GM23248 (cell line): ENCODE data around the gene MYO10. TPM values are rescaled to one million over a fixed set of nuclear protein-coding genes. Genes with fewer than 3 reads are reported as not detected.

Experiments used
- DNase-seq: peaks from one replicate; pipeline ENCODE4 v3.0.0-alpha.2; 2015
- H2AFZ ChIP-seq: fragments of 200-600 bp; sonication (generic); 2 replicates; pipeline ENCODE4 v1.6.1; 2016; ENCODE audit warnings: antibody characterized with exemption
- H3F3A ChIP-seq: fragments of 200-600 bp; sonication (generic); 2 replicates; pipeline ENCODE4 v1.6.1; 2016; ENCODE audit warnings: mild to moderate bottlenecking, antibody characterized with exemption, mixed run types; ENCODE audit not compliant: insufficient read depth
- H3K27ac ChIP-seq: fragments of 200-600 bp; sonication (generic); 2 replicates; pipeline ENCODE4 v1.5.1; 2016; ENCODE audit warnings: mild to moderate bottlenecking
- H3K27me3 ChIP-seq: fragments of 200-600 bp; sonication (generic); replicated peaks from 2 replicates; pipeline ENCODE4 v1.6.1; 2016; ENCODE audit warnings: mild to moderate bottlenecking; ENCODE audit not compliant: insufficient read depth
- H3K36me3 ChIP-seq: fragments of 200-600 bp; sonication (generic); 2 replicates; pipeline ENCODE4 v1.6.1; 2016; ENCODE audit warnings: low read depth, mild to moderate bottlenecking
- H3K4me1 ChIP-seq: fragments of 200-600 bp; sonication (generic); 2 replicates; pipeline ENCODE4 v1.6.1; 2016; ENCODE audit warnings: mild to moderate bottlenecking; ENCODE audit not compliant: insufficient read depth
- H3K4me2 ChIP-seq: fragments of 200-600 bp; sonication (generic); one replicate; pipeline ENCODE4 v1.6.1; 2016; ENCODE audit warnings: mild to moderate bottlenecking; ENCODE audit not compliant: unreplicated experiment
- H3K4me3 ChIP-seq: fragments of 200-600 bp; sonication (generic); 2 replicates; pipeline ENCODE4 v1.5.1; 2016; ENCODE audit warnings: mild to moderate bottlenecking
- H3K79me2 ChIP-seq: fragments of 200-600 bp; sonication (generic); 2 replicates; pipeline ENCODE4 v1.6.1; 2016; ENCODE audit warnings: mild to moderate bottlenecking; ENCODE audit not compliant: insufficient read depth
- H3K9ac ChIP-seq: fragments of 200-600 bp; sonication (generic); 2 replicates; pipeline ENCODE4 v1.6.1; 2016; ENCODE audit warnings: mild to moderate bottlenecking
- H3K9me2 ChIP-seq: fragments of 200-600 bp; sonication (generic); 2 replicates; pipeline ENCODE4 v1.6.1; 2016; ENCODE audit warnings: mixed run types, mild to moderate bottlenecking, moderate library complexity; ENCODE audit not compliant: insufficient read depth
- H3K9me3 ChIP-seq: fragments of 200-600 bp; sonication (generic); one replicate; pipeline ENCODE4 v1.6.1; 2017; ENCODE audit warnings: low read depth
- H4K20me1 ChIP-seq: fragments of 200-600 bp; sonication (generic); 2 replicates; pipeline ENCODE4 v1.6.0; 2016; ENCODE audit not compliant: insufficient read depth
- EZH2 ChIP-seq: fragments of 200-600 bp; sonication (generic); IDR thresholded peaks from 2 replicates; pipeline ENCODE4 v1.6.1; 2018; ENCODE audit warnings: antibody characterized with exemption, mild to moderate bottlenecking; ENCODE audit not compliant: insufficient read depth, poor library complexity, severe bottlenecking
- EZH2phosphoT487 ChIP-seq: fragments of 200-600 bp; sonication (generic); IDR thresholded peaks from 2 replicates; pipeline ENCODE4 v1.6.1; 2018; ENCODE audit warnings: antibody characterized with exemption, moderate library complexity, mild to moderate bottlenecking, low read depth; ENCODE audit not compliant: insufficient read depth
- WGBS, 2 experiments: methylation state at CpG; one replicate each; pipeline ENCODE4 v1.1.6; 2015 to 2017; ENCODE audit warnings: low lambda C conversion rate in 2 of 2, low coverage in 1 of 2; ENCODE audit errors: missing lambda C conversion rate in 2 of 2; 5-methylcytosine and 5-hydroxymethylcytosine counted together
- in situ Hi-C: fragments of 300-500 bp; cut with MboI; formaldehyde crosslinking; loops from 2 replicates; pipeline ENCODE4 v1.15.0; 2020
- polyA plus RNA-seq: library from polyadenylated mRNA; unstranded; fragments of >200 nt; fragmentation: Nextera tagmentation; extraction: Ambion mirVana; gene quantifications from 2 replicates; pipeline ENCODE4 v1.2.1, GENCODE V29; 2016
- total RNA-seq: library from RNA; depleted of rRNA; stranded (reverse); fragments of >200 nt; shearing (Covaris generic); gene quantifications from 2 replicates; pipeline ENCODE4 v1.2.3, GENCODE V29; 2014

MYO10 gene
- total and polyA plus RNA-seq, 2 experiments from 2014 or later: 43.2 to 47.0 TPM

- Histone ChIP-seq H3K36me3 (0 out of 2 replicates have a peak, but pooled peaks cover 2% of the 10 kb centered on the region), H4K20me1 (no peaks in the 10 kb centered on the region), H3K79me2 (peaks cover 97% of the 10 kb centered on the region), H3K27me3 (no peaks in the 10 kb centered on the region), H3K4me3 (no peak overlapping the region), H2AFZ (no peak overlapping the region), H3K9me2 (no peaks in the 10 kb centered on the region), H3K4me2 (peak overlapping the region; percentile 27), H3K4me1 (peaks cover 17% of the 10 kb centered on the region), H3K27ac (peak overlapping the region; percentile 86), H3K9ac (peak overlapping the region; percentile 54), H3K9me3 (no peaks in the 10 kb centered on the region), H3F3A (peaks cover 31% of the 10 kb centered on the region)
- in situ Hi-C loops: no loop called here
- 97 to 98% methylated on average over 4 of the region's 4 CpGs for WGBS, 2 experiments
- TF ChIP-seq EZH2phosphoT487 (no peak), EZH2 (no peak)
- DNase-seq: peak; percentile 87
Measured at GRCh38 chr5:16819522-16820167, 116.4 kb downstream of the MYO10 start.

DNA sequence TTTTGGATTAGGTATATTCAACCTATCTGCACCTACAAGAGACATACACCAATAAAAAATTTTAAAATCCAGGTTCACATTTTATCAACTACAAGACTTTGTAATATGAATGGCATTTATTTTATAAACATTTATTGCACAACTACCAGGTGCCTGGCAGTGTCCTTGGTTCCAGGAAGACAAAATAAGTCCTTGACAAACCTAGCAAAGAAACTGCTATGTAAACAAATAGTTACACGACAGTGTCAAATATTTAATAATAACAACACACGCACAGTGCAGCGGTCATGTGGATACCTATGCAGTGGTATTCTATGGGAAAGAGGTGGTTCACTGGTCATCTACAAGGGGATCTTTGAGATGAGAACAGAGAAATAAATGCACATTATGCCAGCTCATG is 120.7 kb downstream of the MYO10 start:
- no peaks in the 10 kb centered on the region for H4K20me1 ChIP-seq

GRCh38 chr5:16812911-16813310 is 123.2 kb downstream of the MYO10 start:
- no peak for DNase-seq
- in situ Hi-C loops: no loop called here

More for the DNA sequence above, 120.7 kb downstream of the MYO10 start:
- Histone ChIP-seq H3K4me3 (no peak overlapping the region), H3K36me3 (0 out of 2 replicates have a peak, but pooled peaks cover 5% of the 10 kb centered on the region), H3K79me2 (peaks cover 100% of the 10 kb centered on the region), H3K9me3 (no peaks in the 10 kb centered on the region), H3K27ac (no peak overlapping the region), H3K9me2 (no peaks in the 10 kb centered on the region), H3K4me2 (no peak overlapping the region), H3K27me3 (no peaks in the 10 kb centered on the region), H3K4me1 (peaks cover 27% of the 10 kb centered on the region), H3K9ac (no peak overlapping the region), H3F3A (peaks cover 30% of the 10 kb centered on the region; the same call in 1 of the 2 replicates), H2AFZ (no peak overlapping the region)
- DNase-seq: no peak
- in situ Hi-C loops: no loop called here
- TF ChIP-seq EZH2 (no peak), EZH2phosphoT487 (no peak)
- WGBS, 2 experiments: 81 to 89% methylated on average over 3 of the region's 3 CpGs

GRCh38 chr5:16812448-16812847 is 123.6 kb downstream of the MYO10 start:
- 96 to 98% methylated on average over 3 of the region's 3 CpGs for WGBS, 2 experiments
- no peak for DNase-seq
- no peak overlapping the region for H3K4me3 ChIP-seq
- no peaks in the 10 kb centered on the region for H3K9me2 ChIP-seq
- no peak overlapping the region for H3K9ac ChIP-seq
- H3K27me3 ChIP-seq: no peaks in the 10 kb centered on the region
- no peak overlapping the region for H3K27ac ChIP-seq
- no peak overlapping the region for H2AFZ ChIP-seq
- TF ChIP-seq EZH2phosphoT487 (no peak), EZH2 (no peak)
- 0 out of 2 replicates have a peak, but pooled peaks cover 5% of the 10 kb centered on the region for H3K36me3 ChIP-seq
- peaks cover 35% of the 10 kb centered on the region for H3K4me1 ChIP-seq
- in situ Hi-C loops: no loop called here
- H3F3A ChIP-seq: peaks cover 37% of the 10 kb centered on the region
- no peaks in the 10 kb centered on the region for H3K9me3 ChIP-seq
- H4K20me1 ChIP-seq: no peaks in the 10 kb centered on the region
- H3K4me2 ChIP-seq: no peak overlapping the region
- peaks cover 95% of the 10 kb centered on the region for H3K79me2 ChIP-seq

More at GRCh38 chr5:16812911-16813310, 123.2 kb downstream of the MYO10 start:
- Histone ChIP-seq H2AFZ (no peak overlapping the region), H3K79me2 (peaks cover 95% of the 10 kb centered on the region), H3F3A (peaks cover 37% of the 10 kb centered on the region), H3K9me3 (no peaks in the 10 kb centered on the region), H3K9ac (no peak overlapping the region), H3K4me3 (no peak overlapping the region), H3K9me2 (no peaks in the 10 kb centered on the region), H3K4me1 (peaks cover 35% of the 10 kb centered on the region), H4K20me1 (no peaks in the 10 kb centered on the region), H3K36me3 (0 out of 2 replicates have a peak, but pooled peaks cover 5% of the 10 kb centered on the region), H3K4me2 (no peak overlapping the region), H3K27ac (no peak overlapping the region), H3K27me3 (no peaks in the 10 kb centered on the region)
- 90 to 95% methylated on average over 4 of the region's 4 CpGs for WGBS, 2 experiments
- TF ChIP-seq EZH2phosphoT487 (no peak), EZH2 (no peak)
